Effector memory CD4-positive, alpha-beta T cell (primary cell): ENCODE data around the gene ETNK2.

Source experiments
- DNase-seq, 3 donors: peaks; one replicate each; pipeline ENCODE4 v3.0.0-alpha.2; 2020
- H3K27ac ChIP-seq: 2 replicates; pipeline ENCODE4 v1.7.0; 2013; ENCODE audit warnings: mild to moderate bottlenecking, low read length, moderate library complexity; ENCODE audit not compliant: insufficient read depth, poor library complexity, severe bottlenecking
- H3K27me3 ChIP-seq: replicated peaks from 2 replicates; pipeline ENCODE4 v1.7.0; 2013; ENCODE audit warnings: mild to moderate bottlenecking, low read length; ENCODE audit not compliant: insufficient read depth, control insufficient read depth, poor library complexity, severe bottlenecking
- H3K36me3 ChIP-seq: 2 replicates; pipeline ENCODE4 v1.7.0; 2013; ENCODE audit warnings: mild to moderate bottlenecking, low read length, moderate library complexity; ENCODE audit not compliant: control insufficient read depth, insufficient read depth
- H3K4me1 ChIP-seq: 2 replicates; pipeline ENCODE4 v1.7.0; 2013; ENCODE audit warnings: low read length, mild to moderate bottlenecking; ENCODE audit not compliant: control insufficient read depth, insufficient read depth, poor library complexity, severe bottlenecking
- H3K4me3 ChIP-seq: 2 replicates; pipeline ENCODE4 v1.7.0; 2013; ENCODE audit warnings: low read length, low read depth, mild to moderate bottlenecking; ENCODE audit not compliant: insufficient read depth, poor library complexity, severe bottlenecking
- H3K9me3 ChIP-seq: 2 replicates; pipeline ENCODE4 v1.7.0; 2013; ENCODE audit warnings: mild to moderate bottlenecking, low read length, moderate library complexity; ENCODE audit not compliant: control insufficient read depth

Gene ETNK2

DNA sequence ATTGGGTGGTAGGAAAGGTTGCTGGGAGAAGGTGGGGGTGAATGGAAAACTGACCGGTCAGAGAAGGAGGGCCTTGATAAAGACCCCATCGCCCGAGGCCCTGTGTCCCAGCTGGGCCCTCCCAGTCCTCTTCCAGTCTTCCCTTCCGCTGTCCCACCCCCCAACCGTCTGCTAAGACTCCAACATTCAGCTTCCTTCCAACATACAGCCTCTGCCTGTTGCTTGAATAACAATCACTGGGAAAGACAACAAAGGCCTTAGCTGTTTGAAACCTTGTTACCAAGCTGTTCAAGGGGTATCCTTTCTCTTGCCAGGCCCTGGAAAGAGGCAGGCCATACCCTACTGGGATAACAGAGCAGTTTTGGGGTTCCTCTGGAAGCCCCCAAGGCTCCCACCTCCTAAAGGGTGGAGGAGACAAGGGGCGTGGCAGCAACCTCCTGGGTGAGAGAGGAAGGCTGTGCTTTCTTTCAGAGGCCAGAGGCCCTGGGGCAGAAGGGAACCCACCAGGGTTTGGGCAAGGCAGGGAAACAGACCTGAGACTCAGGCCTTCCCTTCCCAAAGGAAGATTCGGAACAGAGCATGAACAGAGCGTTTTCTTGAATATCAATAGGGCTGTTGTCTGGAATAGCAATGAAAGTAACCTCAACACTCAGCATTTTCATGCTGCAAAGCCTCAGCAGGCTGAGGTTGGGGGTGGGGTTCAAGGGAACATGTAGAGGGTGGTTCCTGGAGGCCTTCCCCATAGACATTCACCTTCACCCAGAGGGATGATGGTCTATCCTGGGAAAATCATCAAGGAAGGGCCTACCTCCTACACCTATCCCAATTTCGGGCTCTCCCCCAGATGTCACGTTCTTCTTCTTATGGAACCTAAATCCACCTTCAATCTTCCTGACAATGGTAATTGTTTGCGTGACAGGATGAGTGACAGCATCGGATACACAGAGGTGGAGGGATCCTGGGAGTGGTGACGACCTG is 4.1 kb downstream of the ETNK2 start:
- Histone ChIP-seq H3K4me3 (no peak overlapping the region), H3K36me3 (no peaks in the 10 kb centered on the region), H3K4me1 (peaks cover 10% of the 10 kb centered on the region), H3K27ac (no peak overlapping the region), H3K9me3 (no peaks in the 10 kb centered on the region), H3K27me3 (no peaks in the 10 kb centered on the region)
- no peak for DNase-seq

GRCh38 chr1:204146965-204147364 is 4.9 kb downstream of the ETNK2 start:
- no peak overlapping the region for H3K4me3 ChIP-seq
- H3K9me3 ChIP-seq, result no peaks in the 10 kb centered on the region
- DNase-seq, result no peak
- H3K4me1 ChIP-seq, result peaks cover 6% of the 10 kb centered on the region
- no peaks in the 10 kb centered on the region for H3K27me3 ChIP-seq
- H3K36me3 ChIP-seq, result no peaks in the 10 kb centered on the region
- no peak overlapping the region for H3K27ac ChIP-seq

DNA sequence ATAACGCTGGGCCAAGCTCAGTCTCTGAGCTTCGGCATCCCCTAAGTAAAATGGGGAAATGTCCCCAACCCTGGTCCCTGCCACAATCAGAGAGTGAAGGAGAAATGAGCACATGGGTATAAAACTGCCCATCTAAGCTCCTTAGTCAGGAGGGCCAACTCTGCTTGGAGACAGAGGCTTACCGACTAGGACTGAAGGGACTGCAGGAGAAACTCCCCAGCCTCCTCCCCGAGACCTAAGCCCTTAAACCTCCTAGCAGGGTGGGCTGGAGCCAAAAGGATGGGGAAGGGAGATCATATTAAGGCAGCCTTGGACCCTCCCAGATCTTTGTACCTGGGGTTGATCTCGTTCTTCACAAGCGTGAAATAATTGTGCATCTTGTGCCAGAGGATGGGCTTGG is 5.5 kb downstream of the ETNK2 start:
- no peak for DNase-seq
- Histone ChIP-seq H3K36me3 (no peaks in the 10 kb centered on the region), H3K9me3 (no peaks in the 10 kb centered on the region), H3K27me3 (no peaks in the 10 kb centered on the region), H3K27ac (no peak overlapping the region), H3K4me1 (peaks cover 5% of the 10 kb centered on the region), H3K4me3 (no peak overlapping the region)

- DNase-seq, result no peak
- no peaks in the 10 kb centered on the region for H3K9me3 ChIP-seq
- no peak overlapping the region for H3K27ac ChIP-seq
- no peaks in the 10 kb centered on the region for H3K27me3 ChIP-seq
- no peak overlapping the region for H3K4me3 ChIP-seq
- H3K4me1 ChIP-seq, result no peaks in the 10 kb centered on the region
- H3K36me3 ChIP-seq, result no peaks in the 10 kb centered on the region
These were observed 6.8 kb downstream of the ETNK2 start for GRCh38 chr1:204145033-204145504.

GRCh38 chr1:204143276-204144041 is 8.4 kb downstream of the ETNK2 start:
- no peaks in the 10 kb centered on the region for H3K4me1 ChIP-seq
- no peaks in the 10 kb centered on the region for H3K36me3 ChIP-seq
- H3K27ac ChIP-seq, result no peak overlapping the region
- DNase-seq, result no peak
- no peaks in the 10 kb centered on the region for H3K27me3 ChIP-seq
- no peak overlapping the region for H3K4me3 ChIP-seq
- no peaks in the 10 kb centered on the region for H3K9me3 ChIP-seq

GRCh38 chr1:204142032-204142974 is 9.5 kb downstream of the ETNK2 start:
- H3K4me1 ChIP-seq, result no peaks in the 10 kb centered on the region
- H3K9me3 ChIP-seq, result no peaks in the 10 kb centered on the region
- H3K36me3 ChIP-seq, result peaks cover 2% of the 10 kb centered on the region
- H3K27me3 ChIP-seq, result no peaks in the 10 kb centered on the region
- no peak overlapping the region for H3K4me3 ChIP-seq
- no peak overlapping the region for H3K27ac ChIP-seq
- DNase-seq, result no peak

- H3K4me3 ChIP-seq, result no peak overlapping the region
- no peaks in the 10 kb centered on the region for H3K27me3 ChIP-seq
- DNase-seq, result no peak
- H3K9me3 ChIP-seq, result no peaks in the 10 kb centered on the region
- H3K27ac ChIP-seq, result no peak overlapping the region
- H3K36me3 ChIP-seq, result peaks cover 6% of the 10 kb centered on the region
- H3K4me1 ChIP-seq, result no peaks in the 10 kb centered on the region
These were observed 10.7 kb downstream of the ETNK2 start for GRCh38 chr1:204141131-204141530.

DNA sequence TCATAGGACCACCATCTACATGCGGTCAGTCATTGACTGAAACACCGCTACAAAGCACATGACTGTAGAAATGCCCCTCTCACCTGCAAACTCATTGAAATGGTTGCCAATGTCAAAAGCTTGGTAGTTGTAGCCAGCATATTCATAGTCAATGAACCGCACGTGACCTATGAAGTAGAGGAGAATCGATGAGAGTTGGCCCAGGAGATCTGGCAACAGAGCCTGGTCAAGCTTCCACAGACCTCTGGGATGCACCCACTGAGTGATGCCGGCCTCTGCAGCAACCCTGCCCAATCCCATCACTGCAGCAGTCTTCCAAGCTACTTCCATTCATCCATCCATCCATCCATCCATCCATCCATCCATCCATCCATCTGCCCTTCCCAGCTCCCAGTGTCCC is 11.9 kb downstream of the ETNK2 start:
- no peak overlapping the region for H3K27ac ChIP-seq
- H3K27me3 ChIP-seq, result no peaks in the 10 kb centered on the region
- no peak overlapping the region for H3K4me3 ChIP-seq
- H3K4me1 ChIP-seq, result no peaks in the 10 kb centered on the region
- DNase-seq, result no peak
- H3K9me3 ChIP-seq, result no peaks in the 10 kb centered on the region
- H3K36me3 ChIP-seq, result peaks cover 6% of the 10 kb centered on the region

DNA sequence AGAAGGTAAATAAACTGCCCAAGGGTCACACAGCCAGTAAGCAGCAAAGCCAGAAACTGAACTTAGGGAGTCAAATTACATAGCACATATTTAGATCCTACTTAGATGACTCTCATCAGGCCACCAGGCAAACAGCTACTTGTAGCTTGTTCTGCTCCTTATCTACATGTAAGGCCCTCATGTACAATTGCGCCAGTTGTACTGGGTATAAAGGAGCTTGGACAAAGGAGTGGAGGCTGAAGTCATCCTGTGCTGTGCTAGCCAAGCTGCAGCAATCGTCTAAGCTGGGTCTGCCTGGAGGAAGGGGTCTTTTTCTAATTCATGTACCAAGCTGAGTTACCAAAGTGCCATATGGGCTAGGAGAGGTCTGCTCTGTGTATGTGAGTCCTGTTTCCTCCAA is 12.8 kb downstream of the ETNK2 start:
- H3K27me3 ChIP-seq, result no peaks in the 10 kb centered on the region
- DNase-seq, result no peak
- H3K27ac ChIP-seq, result no peak overlapping the region
- no peak overlapping the region for H3K4me3 ChIP-seq
- no peaks in the 10 kb centered on the region for H3K9me3 ChIP-seq
- H3K4me1 ChIP-seq, result no peaks in the 10 kb centered on the region
- H3K36me3 ChIP-seq, result peaks cover 6% of the 10 kb centered on the region
